ENCODE measurements around the gene PCDH9.

PCDH9 gene

GRCh38 chr13:67200605-67201004 lies 29.5 kb downstream of the PCDH9 start:
- TF ChIP-seq REST (IDR thresholded peaks at IDR 0.05; ENCODE audit: insufficient read depth in 1 of 2, low read depth in 2 of 2, low read length in 2 of 2), result no peak
- TF ChIP-seq FOXP2 (optimal IDR thresholded peaks at IDR 0.05; ENCODE audit: borderline replicate concordance, extremely low read depth, extremely low read length, insufficient read depth), result no peak
- no peak for TF ChIP-seq SIN3A (IDR thresholded peaks at IDR 0.05; ENCODE audit: borderline replicate concordance, insufficient read depth, low read length)
- TF ChIP-seq TAF1 (IDR thresholded peaks at IDR 0.05; ENCODE audit: borderline replicate concordance, insufficient read depth, low read length), result no peak
- TF ChIP-seq POLR2AphosphoS5 (IDR thresholded peaks at IDR 0.05; ENCODE audit: low read depth, low read length), result no peak

- TF ChIP-seq FOXP2 (optimal IDR thresholded peaks at IDR 0.05; ENCODE audit: borderline replicate concordance, extremely low read depth, extremely low read length, insufficient read depth), result no peak
- TF ChIP-seq REST (IDR thresholded peaks at IDR 0.05; ENCODE audit: insufficient read depth in 1 of 2, low read depth in 2 of 2, low read length in 2 of 2), result no peak
- no peak for TF ChIP-seq SIN3A (IDR thresholded peaks at IDR 0.05; ENCODE audit: borderline replicate concordance, insufficient read depth, low read length)
- no peak for TF ChIP-seq POLR2AphosphoS5 (IDR thresholded peaks at IDR 0.05; ENCODE audit: low read depth, low read length)
- TF ChIP-seq TAF1 (IDR thresholded peaks at IDR 0.05; ENCODE audit: borderline replicate concordance, insufficient read depth, low read length), result no peak
These were observed 30.0 kb downstream of the PCDH9 start for GRCh38 chr13:67200183-67200582.

- TF ChIP-seq TAF1 (IDR thresholded peaks at IDR 0.05; ENCODE audit: borderline replicate concordance, insufficient read depth, low read length) (no peak), FOXP2 (optimal IDR thresholded peaks at IDR 0.05; ENCODE audit: borderline replicate concordance, extremely low read depth, extremely low read length, insufficient read depth) (no peak), SIN3A (IDR thresholded peaks at IDR 0.05; ENCODE audit: borderline replicate concordance, insufficient read depth, low read length) (no peak), POLR2AphosphoS5 (IDR thresholded peaks at IDR 0.05; ENCODE audit: low read depth, low read length) (no peak), REST (IDR thresholded peaks at IDR 0.05; ENCODE audit: insufficient read depth in 1 of 2, low read depth in 2 of 2, low read length in 2 of 2) (no peak)
These were observed 32.4 kb downstream of the PCDH9 start for GRCh38 chr13:67197704-67198103.

- TF ChIP-seq TAF1 (IDR thresholded peaks at IDR 0.05; ENCODE audit: borderline replicate concordance, insufficient read depth, low read length) (no peak), FOXP2 (optimal IDR thresholded peaks at IDR 0.05; ENCODE audit: borderline replicate concordance, extremely low read depth, extremely low read length, insufficient read depth) (no peak), REST (IDR thresholded peaks at IDR 0.05; ENCODE audit: insufficient read depth in 1 of 2, low read depth in 2 of 2, low read length in 2 of 2) (no peak), POLR2AphosphoS5 (IDR thresholded peaks at IDR 0.05; ENCODE audit: low read depth, low read length) (no peak), SIN3A (IDR thresholded peaks at IDR 0.05; ENCODE audit: borderline replicate concordance, insufficient read depth, low read length) (no peak)
These were observed 36.2 kb downstream of the PCDH9 start for GRCh38 chr13:67193979-67194378.

GRCh38 chr13:67192751-67193150 lies 37.4 kb downstream of the PCDH9 start:
- TF ChIP-seq REST (IDR thresholded peaks at IDR 0.05; ENCODE audit: insufficient read depth in 1 of 2, low read depth in 2 of 2, low read length in 2 of 2) (no peak), POLR2AphosphoS5 (IDR thresholded peaks at IDR 0.05; ENCODE audit: low read depth, low read length) (no peak), SIN3A (IDR thresholded peaks at IDR 0.05; ENCODE audit: borderline replicate concordance, insufficient read depth, low read length) (no peak), TAF1 (IDR thresholded peaks at IDR 0.05; ENCODE audit: borderline replicate concordance, insufficient read depth, low read length) (no peak), FOXP2 (optimal IDR thresholded peaks at IDR 0.05; ENCODE audit: borderline replicate concordance, extremely low read depth, extremely low read length, insufficient read depth) (no peak)
